Brain pericyte (primary cell): ENCODE data around the gene UBE2L5.
"Not testable (repeated sequence)": the region's sequence is repeated elsewhere in the genome, so short reads cannot be mapped to it uniquely, and the experiment has no call there.

Experiments
- DNase-seq: peaks from one replicate; pipeline ENCODE4 v3.0.0-alpha.2; 2012; ENCODE audit warnings: low read depth, low spot score

Gene UBE2L5

GRCh38 chr13:30438286-30438685 lies 16.0 kb downstream of the UBE2L5 start:
- DNase-seq = no peak

- DNase-seq = no peak
Observed at GRCh38 chr13:30440910-30441703, 18.8 kb downstream of the UBE2L5 start.

- DNase-seq = no peak
Observed at GRCh38 chr13:30442926-30443325, 20.6 kb downstream of the UBE2L5 start.

GRCh38 chr13:30443491-30443890 lies 21.2 kb downstream of the UBE2L5 start:
- DNase-seq = not testable (repeated sequence)

GRCh38 chr13:30443957-30444404 lies 21.7 kb downstream of the UBE2L5 start:
- no peak for DNase-seq

GRCh38 chr13:30446126-30446500 lies 23.8 kb downstream of the UBE2L5 start:
- DNase-seq = no peak

GRCh38 chr13:30448441-30448840 lies 26.1 kb downstream of the UBE2L5 start:
- DNase-seq = no peak

- DNase-seq = no peak
Observed at GRCh38 chr13:30450066-30450465, 27.8 kb downstream of the UBE2L5 start.

- DNase-seq = not testable (repeated sequence)
Observed at GRCh38 chr13:30451476-30451875, 29.2 kb downstream of the UBE2L5 start.

- no peak for DNase-seq
Observed at GRCh38 chr13:30453727-30454126, 31.4 kb downstream of the UBE2L5 start.

- no peak for DNase-seq
Observed at GRCh38 chr13:30454991-30455390, 32.7 kb downstream of the UBE2L5 start.

- DNase-seq = no peak
Observed at GRCh38 chr13:30456290-30456689, 34.0 kb downstream of the UBE2L5 start.

GRCh38 chr13:30457306-30457891 lies 35.1 kb downstream of the UBE2L5 start:
- DNase-seq = no peak

- not testable (repeated sequence) for DNase-seq
Observed at GRCh38 chr13:30461279-30462066, 39.2 kb downstream of the UBE2L5 start.

GRCh38 chr13:30463787-30464495 lies 41.6 kb downstream of the UBE2L5 start:
- no peak for DNase-seq

GRCh38 chr13:30464496-30465342 lies 42.4 kb downstream of the UBE2L5 start:
- no peak for DNase-seq

GRCh38 chr13:30465343-30465592 lies 43.0 kb downstream of the UBE2L5 start:
- DNase-seq = no peak

- DNase-seq = peak; percentile 98
Observed at GRCh38 chr13:30465593-30466357, 43.5 kb downstream of the UBE2L5 start, which contains the start of gene HMGB1. Gene HMGB1 (minus strand): TSS chr13:30465936. CDS start chr13:30463680, 2,256 bp downstream.

GRCh38 chr13:30466358-30466714 lies 44.0 kb downstream of the UBE2L5 start:
- no peak for DNase-seq

- DNase-seq = no peak
Observed at GRCh38 chr13:30466841-30467252, 44.6 kb downstream of the UBE2L5 start.
